IMR-90 (cell line): Measurements from ENCODE around the gene SGSM2. TPM values are rescaled to one million over a fixed set of nuclear protein-coding genes. Genes with fewer than 3 reads are reported as not detected.

Source experiments
- ATAC-seq: fragments of 200-7000 bp; cut with Tn5 transposase; 2 replicates; pipeline ENCODE4 v1.9.1; 2020; ENCODE audit warnings: low read depth, mild to moderate bottlenecking, moderate library complexity
- BruUV-seq: library from RNA; stranded (reverse); fragments of 400-500 nt; replicated peaks from 2 replicates; lab custom pipeline; 2021; lab: Mats Ljungman, UMichigan
- CTCF ChIA-PET: fragments of 300-600 bp; formaldehyde crosslinking; extraction: SDS; loops from one replicate; lab custom pipeline; 2021; ENCODE audit warnings: antibody characterized with exemption; lab: Yijun Ruan, JAX
- POLR2A ChIA-PET: fragments of 300-600 bp; sonication (Branson Sonifier 250); formaldehyde crosslinking; loops from one replicate; lab custom pipeline; 2022; ENCODE audit warnings: antibody characterized with exemption; ENCODE audit not compliant: unreplicated experiment; lab: Charles Lee
- DNase-seq: peaks from one replicate; pipeline ENCODE4 v3.0.0; 2013
- H2AFZ ChIP-seq: replicated peaks from 2 replicates; pipeline ENCODE3; 2013; ENCODE audit warnings: low read length, mild to moderate bottlenecking; ENCODE audit not compliant: poor library complexity
- H2AK5ac ChIP-seq: 2 replicates; pipeline ENCODE4 v1.6.1; 2013; ENCODE audit warnings: low read depth, low read length, inconsistent platforms
- H2AK9ac ChIP-seq: replicated peaks from 2 replicates; pipeline ENCODE3; 2013; ENCODE audit warnings: mild to moderate bottlenecking, low read depth, low read length, moderate library complexity; ENCODE audit not compliant: poor library complexity
- H2BK120ac ChIP-seq: 2 replicates; pipeline ENCODE4 v1.6.1; 2013; ENCODE audit warnings: low read depth, low read length, inconsistent platforms
- H2BK15ac ChIP-seq: 3 replicates; pipeline ENCODE4 v1.6.1; 2013; ENCODE audit warnings: low read depth, low read length, inconsistent platforms
- H2BK20ac ChIP-seq: 2 replicates; pipeline ENCODE4 v1.6.1; 2013; ENCODE audit warnings: low read depth, mild to moderate bottlenecking, inconsistent platforms, low read length, moderate library complexity
- H2BK5ac ChIP-seq: 2 replicates; pipeline ENCODE4 v1.6.1; 2013; ENCODE audit warnings: mild to moderate bottlenecking, low read depth, low read length, inconsistent platforms; ENCODE audit not compliant: poor library complexity, severe bottlenecking
- H3K14ac ChIP-seq: replicated peaks from 2 replicates; pipeline ENCODE4 v1.6.1; 2013; ENCODE audit warnings: low read depth, low read length, inconsistent platforms
- H3K18ac ChIP-seq: 2 replicates; pipeline ENCODE4 v1.6.1; 2013; ENCODE audit warnings: low read depth, low read length, control low read depth
- H3K23ac ChIP-seq: 2 replicates; pipeline ENCODE4 v1.6.1; 2013; ENCODE audit warnings: low read depth, low read length, inconsistent platforms
- H3K27ac ChIP-seq: 2 replicates; pipeline ENCODE4 v1.5.1; 2013; ENCODE audit warnings: mild to moderate bottlenecking, control low read depth, low read length; ENCODE audit not compliant: insufficient read depth
- H3K27me3 ChIP-seq: 2 replicates; pipeline ENCODE4 v1.6.1; 2013; ENCODE audit warnings: low read length; ENCODE audit not compliant: control insufficient read depth, insufficient read depth
- H3K36me3 ChIP-seq: 2 replicates; pipeline ENCODE4 v1.6.1; 2013; ENCODE audit warnings: low read length, mixed read lengths; ENCODE audit not compliant: control insufficient read depth, insufficient read depth
- H3K4ac ChIP-seq: 2 replicates; pipeline ENCODE4 v1.6.1; 2013; ENCODE audit warnings: low read depth, low read length, inconsistent platforms
- H3K4me1 ChIP-seq: 2 replicates; pipeline ENCODE4 v1.6.1; 2013; ENCODE audit warnings: low read length, mixed read lengths; ENCODE audit not compliant: control insufficient read depth, insufficient read depth
- H3K4me2 ChIP-seq: 2 replicates; pipeline ENCODE4 v1.6.1; 2013; ENCODE audit warnings: low read depth, mild to moderate bottlenecking, control low read depth, low read length, moderate library complexity
- H3K4me3 ChIP-seq: 2 replicates; pipeline ENCODE4 v1.5.1; 2013; ENCODE audit warnings: low read depth, mild to moderate bottlenecking, control low read depth, low read length, moderate library complexity; ENCODE audit not compliant: insufficient read depth
- H3K56ac ChIP-seq: 2 replicates; pipeline ENCODE4 v1.6.1; 2013; ENCODE audit warnings: low read length, inconsistent platforms; ENCODE audit not compliant: insufficient read depth; ENCODE audit errors: extremely low read depth
- H3K79me1 ChIP-seq, 2 experiments: 2 replicates each; pipeline ENCODE4 v1.6.1; 2013; ENCODE audit warnings: low read length in 2 of 2, inconsistent platforms in 1 of 2, low read depth in 1 of 2
- H3K9ac ChIP-seq: 2 replicates; pipeline ENCODE4 v1.6.1; 2013; ENCODE audit warnings: low read depth, low read length, control low read depth
- H3K9me1 ChIP-seq: 2 replicates; pipeline ENCODE4 v1.6.1; 2013; ENCODE audit warnings: low read length, inconsistent platforms; ENCODE audit not compliant: insufficient read depth
- H3K9me3 ChIP-seq: 2 replicates; pipeline ENCODE4 v1.6.1; 2013; ENCODE audit warnings: low read length; ENCODE audit not compliant: control insufficient read depth, insufficient read depth
- H4K20me1 ChIP-seq: 2 replicates; pipeline ENCODE4 v1.6.1; 2013; ENCODE audit warnings: low read length, inconsistent platforms; ENCODE audit not compliant: insufficient read depth
- H4K5ac ChIP-seq: 2 replicates; pipeline ENCODE4 v1.6.1; 2013; ENCODE audit warnings: mild to moderate bottlenecking, low read depth, low read length, control low read depth
- H4K8ac ChIP-seq, 2 experiments: 2 replicates each; pipeline ENCODE4 v1.6.1; 2013; ENCODE audit warnings: low read depth in 2 of 2, low read length in 2 of 2, control low read depth in 1 of 2, inconsistent platforms in 1 of 2
- H4K91ac ChIP-seq: 2 replicates; pipeline ENCODE4 v1.6.1; 2013; ENCODE audit warnings: low read depth, low read length, inconsistent platforms; ENCODE audit not compliant: insufficient read depth
- BHLHE40 ChIP-seq: fragments of 150-350 bp; IDR thresholded peaks from 2 replicates; pipeline ENCODE4 v1.6.1; 2016; ENCODE audit warnings: mild to moderate bottlenecking, low read depth, low read length
- CEBPB ChIP-seq: IDR thresholded peaks from 2 replicates; pipeline ENCODE4 v1.6.1; 2012; ENCODE audit warnings: low read depth, low read length, improper control_type of control experiment
- CHD1 ChIP-seq: IDR thresholded peaks from 2 replicates; pipeline ENCODE4 v1.6.1; 2012; ENCODE audit warnings: low read depth, low read length, improper control_type of control experiment
- CTCF ChIP-seq: conservative IDR thresholded peaks from 2 replicates; pipeline ENCODE4 v1.5.1; 2012; ENCODE audit warnings: mild to moderate bottlenecking, low read depth, low read length, improper control_type of control experiment
- ELK1 ChIP-seq: fragments of 150-350 bp; IDR thresholded peaks from 2 replicates; pipeline ENCODE4 v1.6.1; 2016; ENCODE audit warnings: low read depth, mild to moderate bottlenecking, low read length, moderate library complexity, borderline replicate concordance
- FOS ChIP-seq: fragments of 150-350 bp; IDR thresholded peaks from 2 replicates; pipeline ENCODE4 v1.6.1; 2016; ENCODE audit warnings: low read depth, low read length
- MAFK ChIP-seq: IDR thresholded peaks from 2 replicates; pipeline ENCODE4 v1.6.1; 2012; ENCODE audit warnings: low read depth, low read length, improper control_type of control experiment
- MAZ ChIP-seq: IDR thresholded peaks from 2 replicates; pipeline ENCODE4 v1.6.1; 2012; ENCODE audit warnings: low read depth, mild to moderate bottlenecking, low read length, improper control_type of control experiment, moderate library complexity, borderline replicate concordance
- MXI1 ChIP-seq: IDR thresholded peaks from 2 replicates; pipeline ENCODE4 v1.6.1; 2012; ENCODE audit warnings: low read depth, mild to moderate bottlenecking, low read length, moderate library complexity, borderline replicate concordance
- NFE2L2 ChIP-seq: fragments of 150-350 bp; IDR thresholded peaks from 2 replicates; pipeline ENCODE4 v1.6.1; 2016; ENCODE audit warnings: low read depth, mild to moderate bottlenecking, low read length
- POLR2A ChIP-seq: IDR thresholded peaks from 2 replicates; pipeline ENCODE4 v1.6.1; 2012; ENCODE audit warnings: mild to moderate bottlenecking, low read depth, low read length
- RAD21 ChIP-seq: IDR thresholded peaks from 2 replicates; pipeline ENCODE4 v1.6.1; 2012; ENCODE audit warnings: low read length, improper control_type of control experiment
- RCOR1 ChIP-seq: IDR thresholded peaks from 2 replicates; pipeline ENCODE4 v1.6.1; 2012; ENCODE audit warnings: mild to moderate bottlenecking, low read length, improper control_type of control experiment; ENCODE audit not compliant: insufficient replicate concordance
- RFX5 ChIP-seq: IDR thresholded peaks from 2 replicates; pipeline ENCODE4 v1.8.0; 2012; ENCODE audit warnings: low read depth, mild to moderate bottlenecking, low read length, moderate library complexity
- SMC3 ChIP-seq: fragments of 150-350 bp; IDR thresholded peaks from 2 replicates; pipeline ENCODE4 v1.6.1; 2016; ENCODE audit warnings: low read depth, mild to moderate bottlenecking, antibody characterized with exemption, low read length, moderate library complexity
- USF2 ChIP-seq: fragments of 150-350 bp; IDR thresholded peaks from 2 replicates; pipeline ENCODE4 v1.6.1; 2017; ENCODE audit warnings: mild to moderate bottlenecking, antibody characterized with exemption, low read length, low read depth
- WGBS, 2 experiments: methylation state at CpG; one replicate each; pipeline versions ENCODE4 v1.1.5 to v1.1.7; 2013; ENCODE audit warnings: missing lambda C conversion rate in 2 of 2; ENCODE audit not compliant: insufficient read length in 1 of 2; ENCODE audit errors: extremely low coverage in 2 of 2; 5-methylcytosine and 5-hydroxymethylcytosine counted together
- dilution Hi-C: fragments of 300-500 bp; cut with HindIII; formaldehyde crosslinking; loops from one replicate; pipeline ENCODE4 v1.14.3; 2018; ENCODE audit warnings: low sequenced_read_pairs; ENCODE audit not compliant: unreplicated experiment
- in situ Hi-C: fragments of 300-500 bp; cut with MboI; formaldehyde crosslinking; loops from 3 replicates; pipeline ENCODE4 v1.14.3; 2019; ENCODE audit warnings: low sequenced_read_pairs, inconsistent platforms, mixed read lengths
- intact Hi-C: fragments of 100-400 bp; cut with micrococcal nuclease; formaldehyde crosslinking; loops from 2 replicates; pipeline ENCODE4 v1.10.0; 2022
- polyA plus RNA-seq, 3 experiments: library from polyadenylated mRNA; depleted of rRNA; stranded (reverse); fragments of >200 nt; gene quantifications; 2 replicates each; pipeline ENCODE4 v1.2.3, GENCODE V29; 2012; ENCODE audit warnings: low replicate concordance in 1 of 3
- total RNA-seq: library from RNA; depleted of rRNA; stranded (reverse); fragments of >200 nt; gene quantifications from 2 replicates; pipeline ENCODE4 v1.2.3, GENCODE V29; 2012

Gene SGSM2
- total and polyA plus RNA-seq, 2 of the 4 experiments (the other 2 are of a cell fraction): 13.6 to 81.2 TPM

- Histone ChIP-seq H3K27me3 (no peaks in the 10 kb centered on the region), H3K56ac (no peak overlapping the region), H3K79me1 (no peaks in the 10 kb centered on the region), H2AFZ (no peak overlapping the region), H3K14ac (no peak overlapping the region), H3K23ac (no peak overlapping the region), H3K4ac (no peak overlapping the region), H3K9me1 (0 out of 2 replicates have a peak, but pooled peaks cover 3% of the 10 kb centered on the region), H3K4me2 (no peak overlapping the region), H2AK9ac (no peak overlapping the region), H3K36me3 (peaks cover 43% of the 10 kb centered on the region), H2BK120ac (no peak overlapping the region), H4K5ac (no peak overlapping the region), H2BK5ac (no peak overlapping the region), H2AK5ac (no peak overlapping the region), H3K4me3 (no peak overlapping the region), H2BK20ac (no peak overlapping the region), H3K9ac (no peak overlapping the region), H3K9me3 (no peaks in the 10 kb centered on the region), H4K91ac (no peak overlapping the region), H3K4me1 (no peaks in the 10 kb centered on the region), H4K20me1 (no peaks in the 10 kb centered on the region; the same call in 1 of the 2 replicates), H3K27ac (no peak overlapping the region), H3K18ac (no peak overlapping the region), H2BK15ac (no peak overlapping the region), H4K8ac (no peak overlapping the region)
- intact Hi-C loops: no loop called here
- DNase-seq (no peak), ATAC-seq (no peak)
- ChIA-PET CTCF (no interaction called here), POLR2A (no interaction called here)
- dilution Hi-C loops: no loop called here
- in situ Hi-C loops: no loop called here
- no TSS peak for BruUV-seq
- no peak for TF ChIP-seq CEBPB
- no peak for TF ChIP-seq RAD21
- no peak for TF ChIP-seq ELK1
- no peak for TF ChIP-seq FOS
- no peak for TF ChIP-seq CHD1
- TF ChIP-seq MAZ: no peak
- TF ChIP-seq MAFK: no peak
- TF ChIP-seq BHLHE40: no peak
- TF ChIP-seq RFX5: no peak
- TF ChIP-seq MXI1: no peak
- no peak for TF ChIP-seq SMC3
- no peak for TF ChIP-seq CTCF
- no peak for TF ChIP-seq NFE2L2
- no peak for TF ChIP-seq POLR2A
- TF ChIP-seq USF2: no peak
- no peak for TF ChIP-seq RCOR1
- WGBS, 2 experiments: 93% methylated on average over 9 of the region's 18 CpGs; no CpG with 5 or more reads in 1 of the 2 experiments
These were observed 35.9 kb downstream of the SGSM2 start for GRCh38 chr17:2373179-2373578.
